Skin epidermis (tissue), 12 donors: ENCODE results near the gene ADAMTS2.
A peak's percentile ranks its signal among the peaks of the same experiment; 100 is the strongest.

Source experiments
- H3K27ac ChIP-seq, 21 experiments: fragments of 200-600 bp; sonication (generic) in 11 of 21; one replicate each; pipeline ENCODE4 v1.5.0; 2020; ENCODE audit warnings: mild to moderate bottlenecking in 3 of 21, inconsistent platforms in 2 of 21, moderate library complexity in 2 of 21
- H3K4me3 ChIP-seq, 7 experiments: fragments of 200-600 bp; sonication (generic) in 2 of 7; one replicate each; pipeline ENCODE4 v1.5.0; 2020; ENCODE audit warnings: inconsistent platforms in 2 of 7, mild to moderate bottlenecking in 2 of 7, moderate library complexity in 1 of 7

The ADAMTS2 gene

DNA sequence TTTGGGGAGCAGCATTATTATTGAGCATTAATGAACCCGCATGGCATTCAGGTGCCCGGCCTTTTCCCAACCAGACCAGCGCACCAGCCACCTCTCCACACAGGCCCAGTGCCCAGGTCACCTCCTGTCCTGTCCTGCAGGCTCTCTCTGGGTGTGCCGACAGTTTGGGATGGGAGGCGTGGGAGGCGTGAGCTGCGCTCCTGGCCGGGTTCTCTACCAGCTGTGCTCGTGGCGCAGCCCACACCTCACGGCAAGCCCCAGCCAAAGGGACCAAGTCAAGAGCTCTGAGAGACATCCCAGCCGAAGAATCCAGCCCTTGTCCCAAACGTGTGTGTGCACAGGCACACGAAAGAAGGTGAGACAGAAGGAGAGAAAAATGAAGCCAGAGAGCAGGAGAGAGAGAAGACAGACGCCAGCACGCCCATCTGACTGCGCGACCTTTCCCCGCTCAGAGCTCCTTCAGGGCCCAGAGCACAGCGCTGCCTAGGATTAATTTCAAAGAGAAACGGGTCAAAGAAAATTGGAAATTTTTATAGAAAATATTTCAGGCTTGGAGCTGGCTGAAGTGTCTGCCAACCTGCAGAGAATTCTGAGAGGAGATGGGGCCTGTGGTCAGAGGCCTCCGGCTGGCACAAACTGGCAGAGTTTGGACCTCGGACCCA is 81.7 kb downstream of the ADAMTS2 start:
- Histone ChIP-seq H3K4me3 (no peak overlapping the region), H3K27ac (no peak overlapping the region)

DNA sequence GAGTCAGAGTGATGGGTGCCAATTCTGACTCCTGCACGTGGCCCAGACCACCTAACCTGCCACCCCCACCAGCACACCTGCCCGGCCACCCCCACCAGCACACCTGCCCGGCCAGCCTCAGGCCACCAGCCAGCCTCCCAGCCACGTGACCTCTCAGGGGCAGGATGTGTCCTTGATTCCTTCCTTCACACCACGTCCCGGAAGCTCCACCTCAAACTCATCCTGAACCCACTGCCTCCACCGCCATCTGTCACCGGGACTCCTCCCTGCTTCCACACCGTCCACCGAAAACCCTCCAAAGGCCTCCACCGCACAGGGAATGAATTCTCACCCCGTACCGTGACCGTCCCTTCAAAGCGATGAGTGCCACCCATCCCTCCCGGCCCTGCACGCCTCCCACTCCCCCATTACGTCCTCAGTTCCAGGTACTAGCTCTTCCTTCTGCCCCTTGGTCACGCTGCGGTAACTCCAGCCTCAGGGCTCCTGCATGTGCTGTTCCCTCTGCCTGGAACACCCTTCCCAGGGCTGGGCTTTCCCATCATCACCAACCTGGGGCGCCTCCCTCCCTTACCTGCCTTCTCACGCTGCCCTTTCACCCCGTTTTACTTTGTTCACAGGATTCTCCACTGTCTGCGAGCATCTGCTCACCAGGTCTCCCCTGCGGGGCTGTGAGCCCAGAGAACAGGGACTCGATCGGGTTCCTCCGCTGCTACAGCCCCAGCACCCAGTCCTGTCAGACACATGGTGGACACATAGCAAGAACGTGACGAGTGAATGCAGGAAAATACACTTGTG is 82.9 kb downstream of the ADAMTS2 start:
- Histone ChIP-seq H3K27ac (no peak overlapping the region), H3K4me3 (no peak overlapping the region)

DNA sequence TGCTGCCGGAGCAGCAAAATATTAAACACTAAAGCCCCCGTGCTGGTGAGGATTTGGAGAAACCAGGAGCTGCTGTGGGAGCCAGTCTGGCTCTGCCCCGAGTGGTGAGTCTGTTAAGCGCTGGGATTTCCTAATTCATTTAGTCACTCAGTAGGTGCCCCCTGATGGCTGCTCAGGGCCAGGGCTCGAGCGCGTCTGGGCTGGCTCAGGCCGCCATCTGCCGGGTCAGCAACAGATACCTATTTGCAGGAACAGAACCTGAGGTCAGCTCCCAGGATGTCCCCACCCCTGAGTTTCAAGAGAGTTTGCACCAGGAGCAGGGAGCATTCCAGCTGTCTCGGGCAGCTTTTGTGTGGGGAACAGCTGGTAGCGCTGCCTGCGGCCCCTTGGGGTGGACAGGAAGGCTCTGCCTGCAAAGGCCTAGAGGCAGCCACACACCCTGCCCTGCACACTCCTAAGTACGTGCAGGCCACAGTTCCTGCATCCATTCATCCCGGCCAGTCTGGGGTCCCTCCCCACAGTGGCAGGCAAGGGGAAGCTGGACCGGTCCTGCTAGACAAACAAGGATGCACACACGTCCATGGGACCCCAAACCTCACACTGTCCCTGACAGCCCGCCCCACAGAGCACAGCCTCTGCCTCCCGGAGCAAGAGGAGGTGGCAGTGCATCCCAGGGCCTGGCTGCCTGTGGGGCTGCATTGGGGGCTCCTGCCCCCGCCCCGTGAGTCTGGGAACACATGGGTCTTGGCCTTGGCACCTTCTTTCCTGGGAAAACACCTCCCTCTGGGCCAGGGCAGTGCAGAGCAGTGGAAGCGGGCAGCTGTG is 83.7 kb downstream of the ADAMTS2 start:
- H3K27ac ChIP-seq = no peak overlapping the region
- no peak overlapping the region for H3K4me3 ChIP-seq

DNA sequence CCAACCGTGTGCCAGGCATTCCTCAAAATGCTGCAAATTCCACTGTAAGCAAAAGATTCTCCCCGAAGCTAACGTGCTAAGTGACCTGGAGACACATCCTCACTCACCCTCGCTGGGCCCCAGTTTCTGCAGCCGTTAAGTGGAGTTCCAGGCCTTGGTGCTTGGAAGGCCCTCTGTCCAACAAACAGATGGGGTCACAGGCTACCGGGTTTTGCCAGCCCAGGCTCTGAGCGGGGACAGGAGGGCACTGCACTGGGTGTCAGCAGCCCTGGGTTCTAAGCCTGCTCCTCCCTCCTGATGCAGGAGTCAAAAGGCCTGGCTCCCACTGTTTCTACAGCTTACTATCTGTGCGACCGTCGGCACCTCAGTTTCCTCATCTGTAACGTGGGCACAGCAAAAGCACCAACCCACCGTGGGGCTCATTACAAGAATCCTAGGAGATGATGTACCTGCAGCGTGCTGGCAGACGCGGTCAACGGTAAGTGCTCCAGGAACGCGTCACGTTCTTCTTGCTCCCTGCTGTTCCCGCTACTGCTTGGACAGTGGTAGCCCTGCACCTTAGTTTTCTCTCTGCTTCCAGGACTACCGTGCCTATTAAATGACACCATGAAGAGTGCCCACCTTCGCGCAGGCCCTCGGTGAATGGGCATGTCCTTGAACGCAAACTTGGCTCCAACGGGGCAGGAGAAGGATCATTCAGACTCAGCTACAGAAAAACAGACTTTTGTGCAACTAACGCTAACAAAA is 84.8 kb downstream of the ADAMTS2 start:
- Histone ChIP-seq H3K27ac (no peak overlapping the region), H3K4me3 (no peak overlapping the region)

DNA sequence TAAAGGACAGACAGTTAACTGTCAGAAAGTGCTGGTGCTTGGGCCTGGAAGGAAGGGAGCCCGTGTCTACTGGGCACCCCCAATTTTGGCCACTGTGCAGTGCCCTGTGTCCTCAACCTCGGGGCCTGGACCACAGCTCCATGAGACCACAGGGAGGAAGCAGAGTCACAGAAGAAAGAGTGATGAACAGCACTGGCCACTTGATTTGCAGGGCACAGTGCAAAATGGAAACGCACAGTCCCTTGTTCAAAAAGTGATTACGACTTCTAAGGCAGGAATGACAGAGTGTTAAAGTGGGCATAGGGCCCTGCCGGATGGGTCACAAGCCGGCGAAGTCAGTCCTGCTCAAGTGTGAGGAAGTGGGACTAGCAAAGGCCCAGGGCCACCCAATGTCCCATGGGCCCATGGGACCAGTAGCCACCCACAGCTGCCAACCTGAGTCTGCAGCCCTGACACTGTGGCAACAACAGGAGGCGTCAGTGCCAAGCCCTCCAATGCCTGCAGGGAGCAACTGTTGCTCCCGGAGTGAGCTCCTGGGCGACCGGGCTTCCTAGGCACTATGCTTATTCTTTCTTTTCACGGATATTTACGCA is 85.4 kb downstream of the ADAMTS2 start:
- no peak overlapping the region for H3K4me3 ChIP-seq
- H3K27ac ChIP-seq = peak overlapping the region in 1 of 21 experiments; percentile 34

DNA sequence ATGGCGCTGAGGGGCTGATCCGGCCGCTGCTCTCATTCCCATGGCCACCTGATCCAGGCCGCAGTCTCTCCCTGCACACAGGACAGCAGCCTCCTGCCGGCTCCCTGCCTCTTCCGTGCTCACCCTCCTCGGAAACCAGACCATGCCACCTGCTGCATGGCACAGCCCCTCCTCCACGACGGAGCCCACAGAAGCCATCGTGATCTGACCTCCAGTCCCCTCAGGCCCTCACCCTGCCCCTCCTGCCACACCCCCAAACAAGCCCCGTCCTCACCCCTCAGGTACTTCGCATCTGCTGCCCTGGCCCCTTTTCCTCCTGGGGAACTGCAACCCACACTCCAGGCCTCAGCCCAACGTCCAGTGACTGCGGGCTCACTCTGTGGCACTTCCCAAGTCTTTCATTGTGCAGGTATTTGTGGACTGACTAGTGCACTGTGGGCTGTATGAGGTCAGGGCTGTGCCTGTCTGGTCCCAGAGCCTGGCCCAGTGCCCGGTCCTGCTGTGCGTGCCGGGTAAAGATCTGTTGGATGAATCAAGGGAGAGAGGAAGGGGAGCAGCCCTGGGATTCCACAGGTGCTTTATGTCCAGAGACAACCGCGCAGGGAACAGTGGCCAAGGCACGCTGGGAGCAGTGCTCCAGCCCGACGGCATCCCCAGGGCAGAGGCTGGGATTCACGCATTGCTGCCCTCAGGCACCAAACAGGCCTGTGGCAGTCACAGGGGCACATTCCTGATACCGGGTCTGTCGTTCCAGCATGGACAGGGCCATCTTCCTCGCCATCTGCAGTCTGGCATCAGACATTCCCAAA is 86.1 kb downstream of the ADAMTS2 start:
- peak overlapping the region in 3 of 21 experiments; percentile 15 to 71 (median 60) for H3K27ac ChIP-seq
- no peak overlapping the region for H3K4me3 ChIP-seq

DNA sequence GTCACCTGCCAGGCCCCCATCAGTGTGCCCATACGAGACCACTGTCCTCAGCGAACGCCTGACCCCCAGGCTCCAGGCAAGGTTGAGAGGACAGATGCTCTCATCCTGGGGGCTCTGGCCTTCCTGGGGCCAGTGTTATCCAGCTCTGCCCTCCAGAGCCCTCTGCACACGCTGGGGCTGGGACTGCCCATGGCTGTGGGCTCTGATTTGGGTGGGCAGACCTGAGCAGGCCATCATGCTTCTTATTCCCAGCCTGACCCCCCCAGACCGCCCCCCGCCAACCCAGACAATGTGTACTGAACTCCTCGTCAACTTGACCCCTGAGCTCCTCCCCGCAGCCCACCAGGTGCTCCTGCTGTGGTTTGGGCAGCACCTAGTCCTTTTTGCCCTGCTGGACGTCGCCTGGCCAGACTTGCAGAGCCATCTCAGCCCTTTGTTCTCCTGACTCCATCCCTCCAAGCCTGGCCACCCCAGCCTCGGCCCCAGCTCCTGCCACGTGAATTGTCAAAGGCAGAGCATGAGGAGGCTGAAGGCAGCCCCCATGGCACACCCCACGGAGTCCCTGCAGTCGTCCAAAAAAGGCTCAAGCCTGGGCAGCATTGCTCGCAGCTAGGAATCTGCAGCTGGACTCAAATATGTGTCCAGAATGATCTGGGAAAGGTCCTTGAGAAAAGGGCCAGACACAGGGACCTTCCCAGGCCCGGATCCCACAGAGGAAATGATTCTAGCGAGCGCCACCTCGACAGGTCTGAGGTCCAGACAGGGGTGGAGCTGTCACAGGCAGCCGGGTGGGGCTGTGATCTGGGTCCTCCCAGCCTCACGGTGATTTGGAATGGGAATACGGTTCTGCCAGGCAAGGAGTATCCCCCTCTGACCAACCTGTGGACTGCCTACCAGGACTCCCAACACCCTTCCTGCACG is 87.0 kb downstream of the ADAMTS2 start:
- peak overlapping the region in 6 of 21 experiments; percentile 34 to 74 (median 62) for H3K27ac ChIP-seq
- no peak overlapping the region for H3K4me3 ChIP-seq

DNA sequence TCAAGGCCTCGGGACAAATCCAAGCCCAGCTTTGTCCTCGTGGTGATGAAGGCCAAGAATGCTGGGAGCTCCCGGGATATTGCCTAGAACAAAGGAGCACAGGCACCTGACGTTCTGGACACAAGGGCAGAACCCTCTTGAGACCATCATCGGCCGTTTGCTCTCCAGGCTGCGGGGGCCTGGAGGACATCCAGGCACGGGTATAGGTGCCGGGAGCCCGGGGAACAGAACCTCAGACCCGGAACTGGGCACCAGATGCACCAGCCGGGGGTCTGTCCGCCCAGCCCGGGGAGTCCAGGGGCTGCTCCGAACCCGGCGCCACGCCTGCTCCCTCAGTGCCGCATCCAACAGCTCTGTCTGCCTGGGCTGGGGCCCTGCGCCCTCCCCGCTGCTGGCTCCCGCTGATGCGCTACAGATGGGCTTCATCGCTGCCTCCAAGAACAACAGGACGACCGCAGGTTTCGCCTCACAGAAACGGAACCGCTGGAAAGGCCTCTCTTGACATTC is 88.0 kb downstream of the ADAMTS2 start:
- H3K27ac ChIP-seq = peak overlapping the region in 11 of 21 experiments; percentile 23 to 74 (median 60)

DNA sequence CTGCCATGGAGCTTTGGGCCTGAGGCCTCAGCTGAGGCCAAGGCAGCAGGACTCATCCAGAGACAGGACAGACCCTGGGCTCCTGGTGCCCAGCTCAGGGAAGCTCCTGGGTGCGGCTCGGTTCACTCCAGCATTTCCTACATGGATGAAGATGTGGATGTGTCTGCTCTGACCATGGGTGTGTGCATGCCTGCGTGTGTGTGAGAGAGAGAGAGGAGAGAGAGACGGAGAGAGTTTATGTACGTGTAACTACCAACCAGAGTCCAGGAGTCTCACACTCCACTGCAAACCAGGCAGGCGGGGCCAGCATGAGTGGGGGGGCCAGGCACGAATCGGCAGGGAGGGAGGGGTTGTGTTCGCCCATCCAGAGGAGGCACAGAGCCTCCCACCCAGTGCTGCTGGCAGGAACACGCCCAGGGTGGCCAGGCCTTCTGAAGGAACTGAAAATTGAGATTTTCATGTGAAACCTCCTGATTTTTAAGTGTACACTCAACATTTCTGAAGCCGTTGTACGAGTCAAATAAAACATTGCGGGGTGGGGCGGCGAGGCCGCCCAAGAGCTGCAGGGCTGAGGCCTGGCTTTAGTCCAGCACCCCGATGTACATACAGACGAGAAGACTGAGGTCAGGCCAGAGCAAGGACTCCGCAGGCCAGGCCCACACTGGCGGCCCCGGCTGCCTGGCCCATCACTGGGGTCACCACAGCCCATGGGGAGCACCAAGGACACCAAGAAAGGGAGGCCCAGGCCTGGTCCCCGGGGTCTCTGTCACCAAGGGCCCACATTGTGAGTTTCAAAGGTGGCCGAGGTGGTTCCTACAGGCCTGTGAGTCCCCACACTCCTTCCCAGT is 88.7 kb downstream of the ADAMTS2 start:
- H3K4me3 ChIP-seq = no peak overlapping the region
- H3K27ac ChIP-seq = peak overlapping the region in 11 of 21 experiments; percentile 23 to 74 (median 60)

More for the DNA sequence above, 88.0 kb downstream of the ADAMTS2 start:
- H3K4me3 ChIP-seq = no peak overlapping the region

DNA sequence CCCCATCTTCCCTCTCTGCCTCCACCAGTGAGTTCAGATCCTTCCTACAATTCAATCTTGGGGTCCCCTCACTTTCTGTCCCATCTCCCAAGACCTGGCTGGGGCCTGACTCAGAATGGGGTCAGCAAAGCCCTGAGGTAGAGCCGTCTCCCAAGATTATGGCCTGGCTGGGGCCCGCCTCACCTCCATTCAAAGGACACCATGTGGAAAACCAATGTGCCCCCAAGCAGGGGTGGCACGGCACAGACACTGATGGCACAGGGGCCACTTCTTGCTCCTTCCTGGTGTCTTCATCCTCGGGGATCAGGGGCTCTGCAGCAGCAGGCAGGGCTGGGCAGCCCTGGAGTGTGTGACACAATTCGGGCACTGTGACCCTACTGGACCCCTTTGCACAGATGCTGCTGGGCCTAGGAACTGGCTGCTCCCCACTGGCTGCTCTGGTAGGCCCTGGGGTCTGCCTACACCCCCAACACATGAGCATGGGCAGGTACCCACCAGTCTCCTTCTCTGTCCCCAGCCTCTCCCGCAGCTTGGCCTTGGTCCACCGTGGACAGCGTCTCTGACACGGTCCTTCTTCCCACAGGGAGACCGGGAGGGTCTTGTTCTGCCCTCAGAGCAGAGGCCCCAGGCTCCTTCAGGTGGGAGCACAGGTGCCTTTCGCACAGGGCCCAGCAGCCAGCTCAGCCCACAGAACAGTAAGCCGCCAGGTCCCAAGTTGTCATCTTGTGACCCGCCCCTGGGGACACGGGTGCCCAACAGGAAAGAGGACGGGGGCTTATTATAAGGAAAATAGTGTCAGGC is 89.5 kb downstream of the ADAMTS2 start:
- H3K4me3 ChIP-seq = no peak overlapping the region
- no peak overlapping the region for H3K27ac ChIP-seq

DNA sequence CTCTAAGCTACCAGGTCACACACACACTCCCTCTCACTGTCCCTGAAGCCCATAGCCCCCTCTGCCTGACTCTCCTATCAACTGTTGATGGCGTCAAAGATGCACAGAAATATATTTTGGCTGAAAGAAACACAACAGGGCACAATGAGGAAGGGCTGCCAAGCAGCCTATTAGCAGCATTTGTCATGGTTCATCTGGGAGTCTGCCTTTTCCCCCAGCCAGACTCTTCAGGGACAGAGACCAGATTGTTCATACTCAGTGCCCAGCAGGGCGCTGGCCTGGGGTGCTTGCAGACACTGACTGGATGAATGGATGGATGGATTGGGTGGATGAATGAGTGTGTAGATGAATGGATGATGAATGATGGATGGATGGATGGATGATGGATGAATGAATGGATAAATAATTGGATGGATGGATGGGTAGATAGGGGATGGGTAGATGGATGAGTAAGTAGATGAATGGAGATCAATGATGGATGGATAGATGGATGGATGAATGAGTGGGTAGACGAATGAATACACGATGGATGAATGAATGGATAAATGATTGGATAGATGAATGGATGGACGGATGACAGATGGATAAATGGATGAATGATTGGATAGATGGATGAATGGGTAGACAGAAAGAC is 90.5 kb downstream of the ADAMTS2 start:
- H3K4me3 ChIP-seq = no peak overlapping the region
- no peak overlapping the region for H3K27ac ChIP-seq

DNA sequence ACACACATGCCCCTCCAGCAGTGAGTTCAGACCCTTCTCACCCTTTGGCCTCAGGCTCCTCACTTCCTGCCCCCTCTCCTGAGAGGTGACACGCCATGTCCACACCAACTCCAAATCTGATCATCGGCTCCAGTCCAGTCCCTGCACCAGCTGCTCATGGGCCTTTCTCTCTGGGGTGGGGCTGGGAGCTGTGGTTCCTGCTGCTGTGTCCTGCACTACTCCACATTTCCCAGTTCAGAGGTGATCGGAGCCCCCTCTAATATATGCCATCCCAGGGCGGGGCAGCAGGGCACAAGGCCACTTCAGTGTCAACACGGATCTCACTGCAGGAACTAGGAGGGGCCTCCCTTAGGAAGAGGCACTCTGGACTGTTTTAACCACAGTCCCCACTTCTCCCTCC is 91.5 kb downstream of the ADAMTS2 start:
- no peak overlapping the region for H3K27ac ChIP-seq
- H3K4me3 ChIP-seq = no peak overlapping the region

DNA sequence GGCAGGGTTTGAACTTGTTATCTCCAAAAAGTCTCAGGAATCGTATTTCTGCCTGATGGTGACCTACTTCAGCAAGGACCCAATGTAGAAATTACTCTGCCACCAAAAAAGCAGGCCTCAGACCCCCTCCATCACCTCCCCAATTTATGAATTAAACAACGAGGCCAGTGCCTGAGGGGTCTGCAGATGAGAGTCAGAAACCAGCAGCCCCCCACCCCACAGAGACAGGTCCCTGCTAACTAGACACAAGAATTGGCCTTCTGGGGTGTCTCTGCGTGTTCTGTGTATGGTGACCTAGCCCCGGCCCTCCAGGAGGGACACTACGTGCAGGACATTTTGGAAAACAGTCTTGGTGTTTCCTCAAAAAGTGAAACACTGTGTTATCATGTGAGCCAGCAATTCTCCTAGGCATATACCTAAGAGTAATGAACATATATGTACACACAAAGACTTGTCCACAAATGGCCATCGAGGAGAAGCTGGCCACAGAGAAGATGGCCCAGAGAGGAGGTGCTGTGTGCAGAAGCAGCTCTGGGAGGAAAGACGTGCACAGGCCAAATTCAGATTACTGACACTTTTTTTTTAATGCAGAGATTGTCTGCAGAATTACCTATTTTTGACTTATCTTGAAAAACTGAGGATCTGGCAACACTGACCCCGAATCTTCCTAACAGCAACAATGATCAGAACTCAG is 93.8 kb downstream of the ADAMTS2 start:
- no peak overlapping the region for H3K4me3 ChIP-seq
- H3K27ac ChIP-seq = no peak overlapping the region

DNA sequence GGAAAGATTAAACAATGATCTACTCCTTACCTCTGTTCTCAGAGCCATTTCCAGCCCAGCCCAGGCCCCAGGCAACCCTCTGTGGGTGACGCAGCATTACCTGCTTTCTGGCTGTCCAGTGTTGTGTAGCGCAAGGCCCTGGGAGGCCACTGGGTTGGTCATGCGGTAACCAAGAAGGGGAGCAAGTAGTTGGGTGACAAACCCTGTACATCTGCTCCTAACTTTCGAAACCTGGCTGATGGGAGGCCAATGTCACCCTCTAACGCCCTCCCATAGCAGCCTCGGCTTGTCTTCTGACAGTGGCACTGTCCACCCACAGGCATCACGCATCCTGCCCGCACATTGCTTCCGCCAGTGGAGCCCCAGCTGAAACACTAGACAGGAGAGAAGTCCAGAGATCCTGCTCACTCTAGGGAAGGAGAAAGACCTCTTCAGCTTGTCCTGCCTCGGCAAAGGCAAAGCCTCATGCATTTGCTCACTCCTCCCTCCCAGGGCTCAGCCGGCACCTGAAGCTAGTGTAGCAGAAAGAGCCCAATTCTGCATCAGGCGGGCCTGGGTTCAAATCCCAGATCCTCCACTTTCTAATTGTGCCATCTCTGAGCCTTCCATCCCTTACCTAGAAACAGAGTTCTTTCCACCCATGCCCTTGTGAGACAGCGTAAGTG is 94.6 kb downstream of the ADAMTS2 start:
- Histone ChIP-seq H3K27ac (no peak overlapping the region), H3K4me3 (no peak overlapping the region)
